ENCODE data around the gene ARHGEF28.

The ARHGEF28 gene

GRCh38 chr5:73911761-73912393 is 285.9 kb downstream of the ARHGEF28 start:
- no peak overlapping the region for H3K4me3 ChIP-seq (ENCODE audit: low read length)
- peaks cover 48% of the 10 kb centered on the region for H3K36me3 ChIP-seq (ENCODE audit: insufficient read depth, low read length)
- H3K4me1 ChIP-seq (ENCODE audit: control insufficient read depth, insufficient read depth, low read length), result peaks cover 3% of the 10 kb centered on the region
- H3K4me2 ChIP-seq (ENCODE audit: low read length), result no peak overlapping the region
- H3K9me3 ChIP-seq (replicated peaks; ENCODE audit: low read length), result no peaks in the 10 kb centered on the region
- no peak overlapping the region for H3K9ac ChIP-seq (ENCODE audit: low read depth, low read length)
- no peaks in the 10 kb centered on the region for H3K27me3 ChIP-seq (ENCODE audit: control insufficient read depth, insufficient read depth, low read length)

- no peak overlapping the region for H3K9ac ChIP-seq (ENCODE audit: low read depth, low read length)
- H3K4me1 ChIP-seq (ENCODE audit: control insufficient read depth, insufficient read depth, low read length), result peaks cover 8% of the 10 kb centered on the region
- no peak overlapping the region for H3K4me3 ChIP-seq (ENCODE audit: low read length)
- no peak overlapping the region for H3K4me2 ChIP-seq (ENCODE audit: low read length)
- no peaks in the 10 kb centered on the region for H3K27me3 ChIP-seq (ENCODE audit: control insufficient read depth, insufficient read depth, low read length)
- no peaks in the 10 kb centered on the region for H3K9me3 ChIP-seq (replicated peaks; ENCODE audit: low read length)
- H3K36me3 ChIP-seq (ENCODE audit: insufficient read depth, low read length), result peaks cover 50% of the 10 kb centered on the region
Observed at GRCh38 chr5:73912821-73913271, 286.9 kb downstream of the ARHGEF28 start.

DNA sequence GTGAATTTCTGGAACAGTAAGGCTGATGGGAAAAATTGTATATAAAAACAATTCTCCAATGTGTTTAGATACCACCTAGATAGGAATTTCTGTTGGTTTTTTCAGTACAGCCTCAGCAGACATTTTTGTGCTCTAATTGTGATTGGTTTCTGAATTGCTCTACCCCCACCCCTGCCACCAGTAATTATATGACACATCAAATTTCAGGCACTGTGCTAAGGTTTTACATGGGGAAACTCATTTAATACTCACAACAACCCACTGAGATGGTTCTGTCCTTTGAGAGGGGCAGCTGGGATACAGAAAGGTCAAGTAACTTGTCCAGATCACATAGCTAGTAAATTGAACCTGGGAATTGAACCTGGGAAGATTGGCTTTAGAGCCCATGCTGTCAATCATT is 288.0 kb downstream of the ARHGEF28 start:
- no peaks in the 10 kb centered on the region for H3K27me3 ChIP-seq (ENCODE audit: control insufficient read depth, insufficient read depth, low read length)
- peaks cover 60% of the 10 kb centered on the region for H3K36me3 ChIP-seq (ENCODE audit: insufficient read depth, low read length)
- no peaks in the 10 kb centered on the region for H3K9me3 ChIP-seq (replicated peaks; ENCODE audit: low read length)

DNA sequence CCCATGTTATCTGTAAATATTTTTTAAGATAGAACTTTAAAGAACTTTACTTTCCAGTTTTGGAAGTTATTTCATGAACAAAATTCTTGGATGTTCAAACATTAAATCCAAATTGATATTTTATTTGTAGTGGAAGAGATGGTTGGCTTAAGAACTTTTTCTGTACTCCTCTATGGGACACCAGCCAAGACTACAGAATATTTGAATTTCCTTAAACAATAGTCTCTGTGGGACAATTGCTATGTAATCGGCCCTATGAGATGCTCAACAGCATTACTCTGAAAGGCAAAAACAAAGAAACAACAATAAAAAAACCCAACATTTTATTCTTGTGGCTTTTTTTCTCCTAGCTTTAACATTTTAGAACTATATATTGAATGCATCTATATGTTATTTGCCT is 289.3 kb downstream of the ARHGEF28 start:
- no peaks in the 10 kb centered on the region for H3K27me3 ChIP-seq (ENCODE audit: control insufficient read depth, insufficient read depth, low read length)
- no peak overlapping the region for H3K9ac ChIP-seq (ENCODE audit: low read depth, low read length)
- no peak overlapping the region for H3K4me3 ChIP-seq (ENCODE audit: low read length)
- H3K4me1 ChIP-seq (ENCODE audit: control insufficient read depth, insufficient read depth, low read length), result peaks cover 5% of the 10 kb centered on the region
- H3K9me3 ChIP-seq (replicated peaks; ENCODE audit: low read length), result no peaks in the 10 kb centered on the region
- H3K4me2 ChIP-seq (ENCODE audit: low read length), result no peak overlapping the region
- peaks cover 60% of the 10 kb centered on the region for H3K36me3 ChIP-seq (ENCODE audit: insufficient read depth, low read length)

More for the DNA sequence above, 288.0 kb downstream of the ARHGEF28 start:
- Histone ChIP-seq H3K4me2 (ENCODE audit: low read length) (no peak overlapping the region), H3K4me3 (ENCODE audit: low read length) (no peak overlapping the region), H3K4me1 (ENCODE audit: control insufficient read depth, insufficient read depth, low read length) (peaks cover 5% of the 10 kb centered on the region), H3K9ac (ENCODE audit: low read depth, low read length) (no peak overlapping the region)

DNA sequence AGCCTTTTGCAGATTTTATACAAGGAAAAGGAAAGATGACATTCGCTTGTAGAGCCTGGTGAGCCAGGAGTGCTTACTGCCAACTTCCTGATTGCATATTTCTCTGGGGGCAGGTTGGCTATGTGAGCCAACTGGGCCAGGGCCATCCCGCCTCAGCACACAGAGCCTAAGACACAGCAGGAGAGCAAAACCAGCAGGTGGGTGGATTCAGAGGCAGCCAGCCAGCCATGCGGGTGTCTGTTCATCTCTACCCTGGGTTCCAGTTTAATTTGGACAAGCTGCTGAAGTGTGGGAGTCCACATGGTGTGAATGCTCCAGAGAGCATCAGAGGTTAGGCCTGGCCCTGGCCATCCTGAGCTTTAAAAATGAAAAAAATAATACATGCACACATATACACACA is 291.4 kb downstream of the ARHGEF28 start:
- no peak overlapping the region for H3K4me2 ChIP-seq (ENCODE audit: low read length)
- H3K9ac ChIP-seq (ENCODE audit: low read depth, low read length), result no peak overlapping the region
- H3K4me1 ChIP-seq (ENCODE audit: control insufficient read depth, insufficient read depth, low read length), result peaks cover 5% of the 10 kb centered on the region
- no peaks in the 10 kb centered on the region for H3K27me3 ChIP-seq (ENCODE audit: control insufficient read depth, insufficient read depth, low read length)
- H3K36me3 ChIP-seq (ENCODE audit: insufficient read depth, low read length), result peaks cover 58% of the 10 kb centered on the region
- no peaks in the 10 kb centered on the region for H3K9me3 ChIP-seq (replicated peaks; ENCODE audit: low read length)
- no peak overlapping the region for H3K4me3 ChIP-seq (ENCODE audit: low read length)

DNA sequence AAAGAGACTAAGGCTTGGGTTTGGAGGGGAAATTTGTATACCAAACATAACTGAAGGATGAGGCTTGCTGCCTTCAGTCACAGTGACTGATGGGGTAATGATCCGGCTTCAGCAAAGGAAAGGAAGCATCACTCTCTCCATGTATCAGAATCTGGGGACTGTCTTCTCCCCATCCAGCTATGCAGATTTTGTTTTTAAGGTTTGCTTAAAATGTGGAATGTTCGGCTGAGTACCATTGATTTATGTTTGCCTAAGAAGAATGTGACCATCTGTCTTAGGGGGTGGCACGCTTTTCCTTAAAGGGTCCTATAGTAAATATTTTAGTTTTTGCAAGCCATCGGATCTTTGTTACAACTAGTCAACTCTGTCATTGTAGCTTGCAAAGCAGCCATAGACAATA is 291.9 kb downstream of the ARHGEF28 start:
- Histone ChIP-seq H3K4me2 (ENCODE audit: low read length) (no peak overlapping the region), H3K27me3 (ENCODE audit: control insufficient read depth, insufficient read depth, low read length) (no peaks in the 10 kb centered on the region), H3K36me3 (ENCODE audit: insufficient read depth, low read length) (peaks cover 54% of the 10 kb centered on the region), H3K9me3 (replicated peaks; ENCODE audit: low read length) (no peaks in the 10 kb centered on the region), H3K4me3 (ENCODE audit: low read length) (no peak overlapping the region), H3K4me1 (ENCODE audit: control insufficient read depth, insufficient read depth, low read length) (peaks cover 5% of the 10 kb centered on the region), H3K9ac (ENCODE audit: low read depth, low read length) (no peak overlapping the region)

DNA sequence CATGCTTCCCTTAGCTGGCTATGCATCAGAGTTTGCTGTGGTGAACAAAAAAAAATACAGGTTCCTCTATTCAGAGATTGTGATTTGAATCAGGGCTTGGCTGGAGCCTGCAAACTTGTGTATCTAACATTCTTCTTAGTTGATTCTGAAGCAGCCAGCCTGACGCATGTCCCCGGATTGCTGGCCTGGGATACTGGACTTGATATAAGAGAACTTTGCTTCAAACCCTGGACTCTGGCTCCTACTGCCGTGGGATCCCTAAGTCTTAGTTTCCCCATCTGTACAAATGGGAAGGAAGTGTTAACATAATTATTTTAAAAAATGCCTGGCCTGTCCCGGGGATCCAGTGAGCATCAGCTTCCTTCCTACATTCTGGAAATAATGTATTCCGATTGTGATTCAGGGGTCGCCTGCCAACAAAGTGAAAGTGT is 292.8 kb downstream of the ARHGEF28 start:
- Histone ChIP-seq H3K4me2 (ENCODE audit: low read length) (no peak overlapping the region), H3K9ac (ENCODE audit: low read depth, low read length) (no peak overlapping the region), H3K4me1 (ENCODE audit: control insufficient read depth, insufficient read depth, low read length) (peaks cover 5% of the 10 kb centered on the region), H3K9me3 (replicated peaks; ENCODE audit: low read length) (no peaks in the 10 kb centered on the region), H3K36me3 (ENCODE audit: insufficient read depth, low read length) (peaks cover 46% of the 10 kb centered on the region), H3K27me3 (ENCODE audit: control insufficient read depth, insufficient read depth, low read length) (no peaks in the 10 kb centered on the region), H3K4me3 (ENCODE audit: low read length) (no peak overlapping the region)

GRCh38 chr5:73921741-73922140 is 295.7 kb downstream of the ARHGEF28 start:
- Histone ChIP-seq H3K4me1 (ENCODE audit: control insufficient read depth, insufficient read depth, low read length) (peaks cover 5% of the 10 kb centered on the region), H3K36me3 (ENCODE audit: insufficient read depth, low read length) (peaks cover 57% of the 10 kb centered on the region), H3K27me3 (ENCODE audit: control insufficient read depth, insufficient read depth, low read length) (no peaks in the 10 kb centered on the region), H3K9ac (ENCODE audit: low read depth, low read length) (no peak overlapping the region), H3K4me3 (ENCODE audit: low read length) (no peak overlapping the region), H3K9me3 (replicated peaks; ENCODE audit: low read length) (no peaks in the 10 kb centered on the region), H3K4me2 (ENCODE audit: low read length) (no peak overlapping the region)

GRCh38 chr5:73922224-73922623 is 296.2 kb downstream of the ARHGEF28 start:
- no peak overlapping the region for H3K4me2 ChIP-seq (ENCODE audit: low read length)
- H3K9ac ChIP-seq (ENCODE audit: low read depth, low read length), result no peak overlapping the region
- peaks cover 3% of the 10 kb centered on the region for H3K4me1 ChIP-seq (ENCODE audit: control insufficient read depth, insufficient read depth, low read length)
- no peaks in the 10 kb centered on the region for H3K9me3 ChIP-seq (replicated peaks; ENCODE audit: low read length)
- H3K27me3 ChIP-seq (ENCODE audit: control insufficient read depth, insufficient read depth, low read length), result no peaks in the 10 kb centered on the region
- peaks cover 58% of the 10 kb centered on the region for H3K36me3 ChIP-seq (ENCODE audit: insufficient read depth, low read length)
- H3K4me3 ChIP-seq (ENCODE audit: low read length), result no peak overlapping the region

DNA sequence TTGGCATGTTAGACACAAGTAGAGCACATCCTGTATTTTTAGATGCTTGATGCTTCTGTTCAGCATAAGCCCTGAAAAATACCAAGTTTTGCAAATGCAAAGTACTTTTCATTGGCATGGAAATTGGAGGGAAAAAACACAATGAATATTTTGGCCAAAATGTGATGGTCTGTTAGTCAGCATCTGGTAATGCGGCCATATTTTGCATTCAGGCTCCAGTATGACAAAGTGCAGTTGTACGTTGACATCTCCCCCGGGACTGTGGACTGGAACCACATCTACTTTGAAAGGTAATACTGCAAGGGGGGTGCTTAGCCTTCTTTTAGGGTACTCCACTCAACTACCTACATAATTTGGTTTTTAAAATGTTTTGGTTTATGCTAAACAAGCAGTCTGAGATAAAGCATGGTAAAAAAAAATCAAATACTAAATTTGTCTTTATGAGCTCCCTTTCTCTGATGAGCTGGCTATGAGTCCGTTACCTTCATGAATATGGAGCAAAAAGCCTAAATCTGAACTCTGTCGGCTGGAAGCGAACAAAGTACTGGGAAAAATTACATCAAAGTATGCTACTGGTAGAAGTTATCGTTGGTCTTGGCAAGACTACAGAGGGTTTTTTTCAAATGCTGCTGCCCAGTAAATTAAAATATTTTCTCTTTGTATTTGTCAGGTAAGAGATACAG is 297.0 kb downstream of the ARHGEF28 start:
- Histone ChIP-seq H3K4me1 (ENCODE audit: control insufficient read depth, insufficient read depth, low read length) (no peaks in the 10 kb centered on the region), H3K36me3 (ENCODE audit: insufficient read depth, low read length) (peaks cover 51% of the 10 kb centered on the region), H3K9ac (ENCODE audit: low read depth, low read length) (no peak overlapping the region), H3K4me3 (ENCODE audit: low read length) (no peak overlapping the region), H3K9me3 (replicated peaks; ENCODE audit: low read length) (no peaks in the 10 kb centered on the region), H3K4me2 (ENCODE audit: low read length) (no peak overlapping the region), H3K27me3 (ENCODE audit: control insufficient read depth, insufficient read depth, low read length) (no peaks in the 10 kb centered on the region)

- H3K4me3 ChIP-seq (ENCODE audit: low read length), result no peak overlapping the region
- H3K27me3 ChIP-seq (ENCODE audit: control insufficient read depth, insufficient read depth, low read length), result no peaks in the 10 kb centered on the region
- no peaks in the 10 kb centered on the region for H3K9me3 ChIP-seq (replicated peaks; ENCODE audit: low read length)
- H3K36me3 ChIP-seq (ENCODE audit: insufficient read depth, low read length), result peaks cover 30% of the 10 kb centered on the region
- H3K4me1 ChIP-seq (ENCODE audit: control insufficient read depth, insufficient read depth, low read length), result peaks cover 15% of the 10 kb centered on the region
- peak overlapping the region; percentile 29 for H3K9ac ChIP-seq (ENCODE audit: low read depth, low read length)
- H3K4me2 ChIP-seq (ENCODE audit: low read length), result no peak overlapping the region
Observed at GRCh38 chr5:73928476-73929070, 302.6 kb downstream of the ARHGEF28 start.
